SU-DHL-6 (cell line): Measurements from ENCODE around the gene URGCP.

Experiments used
- H2AFZ ChIP-seq: fragments of 200-600 bp; sonication (generic); 2 replicates; pipeline ENCODE4 v1.6.1; 2014; ENCODE audit warnings: low read depth, mild to moderate bottlenecking, moderate library complexity, mixed read lengths, antibody characterized with exemption, low read length; ENCODE audit not compliant: severe bottlenecking
- H3F3A ChIP-seq: fragments of 200-600 bp; shearing (Covaris generic); 2 replicates; pipeline ENCODE4 v1.6.0; 2016; ENCODE audit warnings: antibody characterized with exemption, mild to moderate bottlenecking; ENCODE audit not compliant: insufficient read depth
- H3K27ac ChIP-seq: fragments of 200-600 bp; sonication (generic); 2 replicates; pipeline ENCODE4 v1.5.1; 2016; ENCODE audit warnings: low read depth, mild to moderate bottlenecking, low read length, moderate library complexity, mixed read lengths
- H3K27me3 ChIP-seq: fragments of 200-600 bp; sonication (generic), shearing (Covaris generic); 2 replicates; pipeline ENCODE4 v1.6.0; 2014; ENCODE audit warnings: mild to moderate bottlenecking, low read length
- H3K36me3 ChIP-seq: fragments of 200-600 bp; sonication (generic); 2 replicates; pipeline ENCODE4 v1.6.1; 2014; ENCODE audit warnings: mild to moderate bottlenecking, low read length, mixed read lengths
- H3K4me2 ChIP-seq: fragments of 300-600, 200-600 bp; shearing (Covaris generic), sonication (generic); 2 replicates; pipeline ENCODE4 v1.6.0; 2014; ENCODE audit warnings: low read length, low read depth, mild to moderate bottlenecking; ENCODE audit not compliant: poor library complexity, severe bottlenecking
- H3K4me3 ChIP-seq: fragments of 200-600 bp; sonication (generic); 2 replicates; pipeline ENCODE4 v1.5.1; 2014; ENCODE audit warnings: antibody characterized with exemption, low read length, mild to moderate bottlenecking, mixed read lengths; ENCODE audit not compliant: insufficient read depth, poor library complexity, severe bottlenecking
- H3K79me2 ChIP-seq: fragments of 200-600 bp; sonication (generic); 2 replicates; pipeline ENCODE4 v1.6.1; 2014; ENCODE audit warnings: mild to moderate bottlenecking, low read length, moderate library complexity; ENCODE audit not compliant: insufficient read depth
- H3K9ac ChIP-seq: fragments of 200-600 bp; sonication (generic); 2 replicates; pipeline ENCODE4 v1.7.0; 2014; ENCODE audit warnings: mild to moderate bottlenecking, low read length
- H3K9me2 ChIP-seq: fragments of 200-600 bp; sonication (generic); replicated peaks from 2 replicates; pipeline ENCODE4 v1.6.1; 2014; ENCODE audit warnings: low read length; ENCODE audit not compliant: insufficient read depth
- H3K9me3 ChIP-seq: fragments of 200-600 bp; sonication (generic); 2 replicates; pipeline ENCODE4 v1.6.1; 2014; ENCODE audit warnings: low read length, mixed read lengths; ENCODE audit not compliant: insufficient read depth
- H4K20me1 ChIP-seq: fragments of 200-600 bp; sonication (generic); 2 replicates; pipeline ENCODE4 v1.6.1; 2014; ENCODE audit warnings: low read depth, mild to moderate bottlenecking, antibody characterized with exemption, low read length, moderate library complexity, mixed read lengths
- EZH2phosphoT487 ChIP-seq: fragments of 200-600 bp; sonication (generic), shearing (Covaris generic); conservative IDR thresholded peaks from 2 replicates; pipeline ENCODE4 v1.6.1; 2018; ENCODE audit warnings: mild to moderate bottlenecking, antibody characterized with exemption, low read length, moderate library complexity, mixed read lengths
- TF ChIP-seq, protein P1 (sequence below): fragments of 200-600 bp; sonication (generic); IDR thresholded peaks from one replicate; pipeline ENCODE4 v1.5.1; 2017; ENCODE audit warnings: antibody characterized with exemption, mild to moderate bottlenecking, low read length, moderate library complexity; ENCODE audit not compliant: insufficient read depth, poor library complexity, severe bottlenecking

URGCP gene

DNA sequence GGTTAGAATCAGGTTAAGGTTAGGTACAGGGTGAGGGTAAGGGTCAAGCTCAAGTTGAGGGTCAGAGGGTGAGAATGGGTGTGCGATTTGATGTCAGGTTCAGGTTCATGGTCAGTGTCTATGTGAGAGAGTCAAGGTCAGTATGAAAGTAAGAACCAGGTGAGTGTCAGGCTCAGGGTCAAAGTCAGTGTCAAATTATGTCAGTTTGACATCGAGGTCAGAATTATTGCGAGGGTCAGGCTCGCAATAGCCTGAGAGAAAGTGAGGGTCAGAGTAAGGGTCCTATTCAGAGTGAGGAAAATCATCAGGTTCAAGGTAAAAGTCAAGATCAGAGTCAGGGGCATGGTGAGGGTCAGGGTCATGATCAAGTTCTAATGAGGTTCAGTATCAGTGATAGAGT is 50.1 kb downstream of the URGCP start:
- TF ChIP-seq, protein P1, sequence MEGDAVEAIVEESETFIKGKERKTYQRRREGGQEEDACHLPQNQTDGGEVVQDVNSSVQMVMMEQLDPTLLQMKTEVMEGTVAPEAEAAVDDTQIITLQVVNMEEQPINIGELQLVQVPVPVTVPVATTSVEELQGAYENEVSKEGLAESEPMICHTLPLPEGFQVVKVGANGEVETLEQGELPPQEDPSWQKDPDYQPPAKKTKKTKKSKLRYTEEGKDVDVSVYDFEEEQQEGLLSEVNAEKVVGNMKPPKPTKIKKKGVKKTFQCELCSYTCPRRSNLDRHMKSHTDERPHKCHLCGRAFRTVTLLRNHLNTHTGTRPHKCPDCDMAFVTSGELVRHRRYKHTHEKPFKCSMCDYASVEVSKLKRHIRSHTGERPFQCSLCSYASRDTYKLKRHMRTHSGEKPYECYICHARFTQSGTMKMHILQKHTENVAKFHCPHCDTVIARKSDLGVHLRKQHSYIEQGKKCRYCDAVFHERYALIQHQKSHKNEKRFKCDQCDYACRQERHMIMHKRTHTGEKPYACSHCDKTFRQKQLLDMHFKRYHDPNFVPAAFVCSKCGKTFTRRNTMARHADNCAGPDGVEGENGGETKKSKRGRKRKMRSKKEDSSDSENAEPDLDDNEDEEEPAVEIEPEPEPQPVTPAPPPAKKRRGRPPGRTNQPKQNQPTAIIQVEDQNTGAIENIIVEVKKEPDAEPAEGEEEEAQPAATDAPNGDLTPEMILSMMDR, result no peak
- no peak for TF ChIP-seq EZH2phosphoT487
- Histone ChIP-seq H3K36me3 (no peaks in the 10 kb centered on the region), H4K20me1 (no peaks in the 10 kb centered on the region)

DNA sequence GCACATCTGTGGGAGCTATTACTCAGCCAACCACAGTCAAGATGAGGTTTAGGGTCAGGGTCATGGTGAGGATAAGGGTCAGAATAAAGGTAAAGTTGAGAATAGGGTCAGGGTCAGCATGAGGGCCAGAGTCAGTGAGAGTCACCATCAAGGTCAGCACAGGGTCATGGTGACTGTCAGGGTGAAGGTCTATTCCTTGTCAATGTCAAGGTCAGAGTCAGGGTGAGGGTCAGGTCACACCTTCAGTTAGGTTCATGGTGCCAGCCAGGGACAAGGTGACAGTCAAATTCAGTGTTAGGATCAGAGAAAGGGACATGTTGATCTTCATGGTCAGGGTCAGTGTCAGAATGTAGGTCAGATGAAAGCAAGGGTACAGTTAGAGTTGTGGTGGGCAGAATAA is 51.2 kb downstream of the URGCP start:
- H4K20me1 ChIP-seq, result no peaks in the 10 kb centered on the region
- no peak overlapping the region for H3K9ac ChIP-seq
- H3F3A ChIP-seq, result no peaks in the 10 kb centered on the region
- H3K4me3 ChIP-seq, result no peak overlapping the region
- no peaks in the 10 kb centered on the region for H3K9me2 ChIP-seq
- no peaks in the 10 kb centered on the region for H3K27me3 ChIP-seq
- H3K36me3 ChIP-seq, result no peaks in the 10 kb centered on the region
- H3K9me3 ChIP-seq, result no peaks in the 10 kb centered on the region; the same call in 1 of the 2 replicates
- no peak overlapping the region for H3K4me2 ChIP-seq
- no peak overlapping the region for H2AFZ ChIP-seq
- H3K79me2 ChIP-seq, result no peaks in the 10 kb centered on the region
- H3K27ac ChIP-seq, result no peak overlapping the region
- TF ChIP-seq EZH2phosphoT487, result no peak
- TF ChIP-seq, protein P1, result no peak

More for the DNA sequence above, 50.1 kb downstream of the URGCP start:
- Histone ChIP-seq H3K27ac (no peak overlapping the region), H3K9ac (no peak overlapping the region), H3K27me3 (no peaks in the 10 kb centered on the region), H3K4me3 (no peak overlapping the region), H3K9me3 (no peaks in the 10 kb centered on the region; the same call in 1 of the 2 replicates), H3K4me2 (no peak overlapping the region), H2AFZ (no peak overlapping the region), H3K79me2 (no peaks in the 10 kb centered on the region), H3K9me2 (no peaks in the 10 kb centered on the region), H3F3A (no peaks in the 10 kb centered on the region)

DNA sequence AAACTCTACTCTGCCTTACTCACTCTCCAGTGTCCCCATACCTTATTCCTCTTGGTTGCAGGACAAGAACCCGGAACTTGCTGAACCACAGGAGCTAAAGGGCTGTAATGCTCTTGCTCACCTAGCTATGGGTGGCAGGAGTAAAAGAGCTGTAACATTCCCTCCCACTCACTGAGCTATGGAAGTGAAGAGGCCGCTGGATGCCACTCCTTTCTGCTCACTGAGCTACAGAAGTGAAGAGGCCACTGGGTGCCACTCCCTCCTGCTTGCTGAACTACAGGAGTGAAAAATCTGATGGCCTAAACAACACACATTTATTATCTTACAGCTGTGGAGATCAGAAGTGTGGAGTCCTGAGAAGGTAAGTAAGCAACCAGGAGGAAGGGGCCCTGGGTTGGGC is 54.6 kb downstream of the URGCP start:
- Histone ChIP-seq H3K27me3 (no peaks in the 10 kb centered on the region), H3K27ac (no peak overlapping the region), H3K4me2 (no peak overlapping the region), H3K4me3 (no peak overlapping the region), H3K9me3 (no peaks in the 10 kb centered on the region; the same call in 1 of the 2 replicates), H3K79me2 (no peaks in the 10 kb centered on the region), H3K9ac (no peak overlapping the region), H3K9me2 (no peaks in the 10 kb centered on the region), H2AFZ (no peak overlapping the region), H3K36me3 (no peaks in the 10 kb centered on the region), H3F3A (no peaks in the 10 kb centered on the region), H4K20me1 (no peaks in the 10 kb centered on the region)
- TF ChIP-seq, protein P1, result no peak
- TF ChIP-seq EZH2phosphoT487, result no peak
